ENCODE data around the gene MCF2L2.

DNA sequence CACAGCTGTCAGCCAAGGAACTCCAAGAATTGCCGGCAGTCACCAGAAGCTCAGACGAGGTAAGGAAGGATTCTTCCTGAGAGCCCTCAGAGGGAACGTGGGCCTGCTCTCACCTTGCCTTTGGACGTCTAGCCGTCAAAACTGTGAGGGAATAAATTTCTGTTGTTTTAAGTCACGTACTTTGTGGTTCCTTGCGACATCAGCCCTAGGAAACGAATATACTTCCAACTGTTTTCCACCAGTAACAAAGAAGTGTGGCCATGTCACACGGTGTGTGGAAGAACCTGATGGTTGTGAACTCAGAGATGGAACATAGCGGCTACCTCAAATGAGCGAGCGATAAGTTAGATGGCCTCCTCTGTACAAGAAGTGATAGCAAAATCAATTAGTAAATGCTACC is 216.3 kb downstream of the MCF2L2 start:
- TF ChIP-seq, protein P1, sequence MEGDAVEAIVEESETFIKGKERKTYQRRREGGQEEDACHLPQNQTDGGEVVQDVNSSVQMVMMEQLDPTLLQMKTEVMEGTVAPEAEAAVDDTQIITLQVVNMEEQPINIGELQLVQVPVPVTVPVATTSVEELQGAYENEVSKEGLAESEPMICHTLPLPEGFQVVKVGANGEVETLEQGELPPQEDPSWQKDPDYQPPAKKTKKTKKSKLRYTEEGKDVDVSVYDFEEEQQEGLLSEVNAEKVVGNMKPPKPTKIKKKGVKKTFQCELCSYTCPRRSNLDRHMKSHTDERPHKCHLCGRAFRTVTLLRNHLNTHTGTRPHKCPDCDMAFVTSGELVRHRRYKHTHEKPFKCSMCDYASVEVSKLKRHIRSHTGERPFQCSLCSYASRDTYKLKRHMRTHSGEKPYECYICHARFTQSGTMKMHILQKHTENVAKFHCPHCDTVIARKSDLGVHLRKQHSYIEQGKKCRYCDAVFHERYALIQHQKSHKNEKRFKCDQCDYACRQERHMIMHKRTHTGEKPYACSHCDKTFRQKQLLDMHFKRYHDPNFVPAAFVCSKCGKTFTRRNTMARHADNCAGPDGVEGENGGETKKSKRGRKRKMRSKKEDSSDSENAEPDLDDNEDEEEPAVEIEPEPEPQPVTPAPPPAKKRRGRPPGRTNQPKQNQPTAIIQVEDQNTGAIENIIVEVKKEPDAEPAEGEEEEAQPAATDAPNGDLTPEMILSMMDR (IDR thresholded peaks at IDR 0.05), result no peak
- no peak for TF ChIP-seq POLR2A (IDR thresholded peaks at IDR 0.05)
